GM21619 (cell line): ENCODE results near the gene KPTN.

Experiments used
- ATAC-seq: cut with Tn5 transposase; IDR thresholded peaks from one replicate; pipeline ENCODE4 v1.9.1; 2021; ENCODE audit not compliant: unreplicated experiment

Gene KPTN

GRCh38 chr19:47437500-47437899 lies 46.5 kb downstream of the KPTN start:
- ATAC-seq: no peak

DNA sequence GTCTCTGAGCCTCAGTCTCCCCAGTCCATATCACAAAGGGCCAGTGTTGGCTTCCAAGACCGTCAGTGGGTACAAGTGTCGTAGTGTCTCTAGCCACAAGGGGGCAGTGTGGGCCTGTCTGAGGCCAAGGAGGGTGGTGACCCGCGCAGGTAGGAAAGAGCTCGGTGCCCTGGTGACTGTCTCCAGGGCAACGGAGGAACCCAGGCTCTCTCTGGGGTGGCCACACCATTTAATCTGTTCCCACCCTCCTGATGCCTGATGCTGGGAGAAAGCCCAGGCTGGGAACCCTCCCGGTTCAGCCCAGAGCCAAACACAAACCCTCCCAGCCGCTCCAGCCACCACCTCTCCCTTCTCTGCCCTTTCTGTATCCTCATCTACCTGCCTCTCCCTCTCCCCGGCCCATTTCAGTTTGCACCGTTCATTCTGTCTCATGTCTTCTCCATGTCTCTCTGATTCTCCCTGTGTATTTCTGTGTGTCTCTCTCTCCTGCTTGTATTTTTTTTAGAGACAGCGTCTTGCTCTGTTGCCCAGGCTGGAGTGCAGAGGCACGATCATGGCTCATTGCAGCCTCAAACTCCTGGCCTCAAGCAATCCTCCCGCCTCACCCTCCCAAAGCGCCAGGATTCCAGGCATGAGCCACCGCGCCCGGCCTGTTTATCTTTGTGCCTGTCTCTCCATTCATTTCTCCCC lies 47.2 kb downstream of the KPTN start:
- no peak for ATAC-seq

DNA sequence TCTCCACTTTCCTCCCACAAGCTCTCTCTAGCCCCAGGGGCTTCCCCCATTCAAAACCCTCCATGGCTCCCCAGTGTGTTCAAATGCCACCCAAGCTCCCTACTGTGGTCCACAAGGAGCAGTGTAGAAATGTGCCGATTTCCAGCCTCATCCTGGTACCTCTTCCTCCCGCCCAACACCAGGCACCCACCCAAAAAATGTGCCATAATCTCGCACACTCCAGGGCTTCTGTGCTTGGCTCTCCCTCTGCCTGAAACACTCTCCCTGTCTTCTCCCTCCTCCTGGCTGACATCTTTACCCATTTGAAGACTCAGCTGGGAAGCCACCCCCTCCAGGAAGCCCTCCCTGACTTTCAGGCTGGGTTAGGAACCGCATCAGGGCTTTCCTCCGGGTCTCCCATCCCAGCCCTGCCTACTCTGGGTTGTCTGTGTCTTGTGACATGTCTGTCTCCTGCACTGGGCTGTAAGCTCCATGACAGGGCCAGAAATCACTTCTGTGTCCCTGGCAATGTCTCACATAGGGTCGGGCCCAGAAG lies 48.1 kb downstream of the KPTN start:
- ATAC-seq: no peak

DNA sequence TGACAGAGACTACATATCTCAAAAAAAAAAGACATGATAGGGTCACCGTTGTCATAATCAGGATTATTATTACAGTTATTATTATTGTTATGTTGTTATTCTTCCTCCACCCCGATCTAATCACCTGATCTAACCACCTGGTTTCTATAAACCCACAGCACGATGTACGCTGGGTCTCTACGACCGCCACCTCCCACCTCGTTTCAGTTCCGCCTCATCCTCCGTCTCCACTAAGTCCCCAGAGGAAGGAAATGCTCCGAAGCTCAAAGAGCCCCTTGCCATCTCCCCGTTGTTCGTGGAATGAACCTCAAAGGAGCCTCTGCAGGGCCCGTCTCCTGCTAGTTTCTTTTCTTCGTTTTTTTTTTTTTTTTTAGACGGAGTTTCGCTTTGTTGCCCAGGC lies 48.8 kb downstream of the KPTN start:
- no peak for ATAC-seq

DNA sequence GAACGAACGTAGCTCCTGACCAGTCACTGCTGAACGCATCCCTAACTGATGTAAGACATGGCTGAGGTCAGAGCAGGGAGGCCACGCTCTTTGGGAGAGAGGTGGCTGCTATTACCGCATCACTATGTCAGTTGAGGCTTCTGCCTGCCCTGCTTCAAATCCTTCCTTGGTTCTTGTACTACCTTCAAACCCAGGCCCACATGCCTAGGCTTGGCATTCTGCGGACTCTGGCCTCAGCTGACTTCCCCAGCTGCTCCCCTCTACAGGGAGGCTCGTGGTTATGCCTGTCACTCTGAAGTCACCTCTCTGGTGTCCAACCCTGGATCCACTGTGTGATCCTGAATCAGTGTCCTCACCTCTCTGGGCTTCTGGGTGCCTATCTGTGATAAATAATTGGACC lies 49.9 kb downstream of the KPTN start:
- ATAC-seq: no peak

DNA sequence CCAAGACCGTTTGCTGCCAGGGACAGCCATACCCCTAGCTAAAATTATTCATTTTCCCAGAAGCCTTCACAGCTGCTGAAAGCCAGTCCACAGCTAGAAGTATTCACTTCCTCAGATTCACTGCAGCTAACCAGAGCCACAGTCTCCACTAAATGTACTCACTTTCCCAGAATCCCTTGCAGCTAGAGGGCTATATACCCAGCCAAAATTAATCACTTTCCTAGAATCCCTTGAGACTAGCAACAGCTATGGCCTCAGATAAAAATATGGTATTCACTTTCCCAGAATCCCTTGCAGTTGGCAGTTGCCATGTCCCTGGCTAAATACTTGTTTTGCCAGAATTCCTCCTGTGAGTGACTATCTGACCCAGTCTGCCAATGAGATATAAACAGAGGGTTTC lies 50.9 kb downstream of the KPTN start:
- no peak for ATAC-seq

- ATAC-seq: no peak
These were observed 51.5 kb downstream of the KPTN start for GRCh38 chr19:47432499-47432898.

DNA sequence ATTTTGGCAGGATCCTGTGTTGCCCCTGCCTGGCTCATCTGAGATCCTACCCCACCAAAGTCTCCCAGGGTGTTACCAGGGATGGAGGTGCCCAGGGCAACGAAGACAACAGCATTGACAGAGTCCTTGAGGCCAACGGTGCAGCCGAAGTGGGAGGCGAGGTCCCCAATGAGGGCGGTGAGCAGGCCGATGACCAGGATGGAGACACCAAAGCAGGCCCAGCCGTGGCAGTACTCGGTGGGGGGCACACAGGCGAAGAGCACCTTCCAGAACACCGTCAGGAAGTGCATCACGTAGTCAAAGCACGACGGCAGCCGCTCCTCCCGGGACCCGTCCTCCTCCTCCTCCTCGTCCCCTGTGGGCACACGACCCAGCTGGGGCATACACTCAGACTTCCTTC lies 51.9 kb downstream of the KPTN start:
- ATAC-seq: no peak

DNA sequence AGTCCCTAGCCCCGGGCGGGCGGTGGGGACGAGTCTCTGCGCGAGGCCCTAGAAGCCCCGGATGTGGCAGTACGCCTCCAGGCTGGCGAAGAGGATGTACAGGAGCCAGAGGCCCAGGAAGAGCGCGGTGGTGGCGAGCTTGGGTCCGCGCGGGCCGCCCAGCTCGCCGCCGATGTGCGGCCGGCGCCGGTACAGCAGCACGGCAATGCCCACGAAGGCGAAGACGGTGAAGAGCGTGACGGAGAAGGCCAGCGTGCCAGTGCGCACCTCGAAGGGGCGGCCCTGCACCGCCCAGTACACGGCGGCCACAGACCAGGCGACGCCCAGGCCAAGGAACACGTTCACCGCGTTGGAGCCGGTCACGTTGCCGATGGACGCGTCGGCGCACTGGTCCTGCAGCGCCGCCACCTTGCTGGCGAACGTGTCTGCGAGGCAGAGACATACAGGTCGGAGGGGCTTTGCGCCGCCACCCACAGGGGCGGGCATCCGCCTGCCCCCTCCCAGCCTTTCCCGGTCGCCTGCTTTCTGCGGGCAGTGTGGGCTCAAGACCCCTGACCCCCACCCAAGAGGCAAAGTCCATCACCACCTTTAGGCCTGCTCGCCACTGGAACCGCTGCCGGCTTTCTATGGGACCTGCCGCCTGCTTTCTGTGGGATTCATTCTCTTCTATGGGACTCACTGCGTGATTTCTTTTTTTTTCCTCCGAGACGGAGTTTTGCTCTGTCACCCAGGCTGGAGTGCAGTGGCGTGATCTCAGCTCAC lies 53.8 kb downstream of the KPTN start:
- no peak for ATAC-seq

DNA sequence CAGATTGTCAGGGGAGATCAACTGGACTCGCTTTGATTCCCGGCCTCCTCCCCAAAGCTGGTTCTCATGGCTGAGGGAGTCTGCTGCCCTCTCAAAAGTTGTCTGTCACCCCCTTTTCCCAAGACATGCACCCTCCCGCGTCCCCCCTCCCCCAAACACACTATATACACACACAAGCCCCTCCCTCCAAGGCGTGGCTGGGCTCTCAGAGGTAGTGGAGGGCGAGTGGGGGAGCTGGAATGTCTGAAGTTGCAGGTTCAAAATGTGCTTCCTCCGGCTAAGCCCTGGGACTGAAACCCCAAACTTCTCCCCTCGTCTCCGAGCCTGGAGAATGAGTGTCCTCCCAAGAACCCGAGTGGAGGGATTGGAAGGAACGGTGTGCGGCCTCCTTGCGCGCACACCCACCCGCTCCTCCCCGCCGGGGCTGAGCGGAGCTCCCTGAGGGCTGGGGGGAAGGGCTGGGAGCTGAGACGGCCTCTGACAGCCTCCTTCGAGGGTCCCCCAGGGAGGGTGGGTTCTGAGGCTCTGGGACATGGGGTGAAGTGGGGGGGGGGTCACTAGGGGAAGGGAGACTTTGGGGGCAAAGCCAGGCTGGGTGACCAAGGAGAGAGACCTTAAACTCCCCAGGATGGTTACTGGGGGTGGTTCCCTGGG lies 54.8 kb downstream of the KPTN start:
- no peak for ATAC-seq

DNA sequence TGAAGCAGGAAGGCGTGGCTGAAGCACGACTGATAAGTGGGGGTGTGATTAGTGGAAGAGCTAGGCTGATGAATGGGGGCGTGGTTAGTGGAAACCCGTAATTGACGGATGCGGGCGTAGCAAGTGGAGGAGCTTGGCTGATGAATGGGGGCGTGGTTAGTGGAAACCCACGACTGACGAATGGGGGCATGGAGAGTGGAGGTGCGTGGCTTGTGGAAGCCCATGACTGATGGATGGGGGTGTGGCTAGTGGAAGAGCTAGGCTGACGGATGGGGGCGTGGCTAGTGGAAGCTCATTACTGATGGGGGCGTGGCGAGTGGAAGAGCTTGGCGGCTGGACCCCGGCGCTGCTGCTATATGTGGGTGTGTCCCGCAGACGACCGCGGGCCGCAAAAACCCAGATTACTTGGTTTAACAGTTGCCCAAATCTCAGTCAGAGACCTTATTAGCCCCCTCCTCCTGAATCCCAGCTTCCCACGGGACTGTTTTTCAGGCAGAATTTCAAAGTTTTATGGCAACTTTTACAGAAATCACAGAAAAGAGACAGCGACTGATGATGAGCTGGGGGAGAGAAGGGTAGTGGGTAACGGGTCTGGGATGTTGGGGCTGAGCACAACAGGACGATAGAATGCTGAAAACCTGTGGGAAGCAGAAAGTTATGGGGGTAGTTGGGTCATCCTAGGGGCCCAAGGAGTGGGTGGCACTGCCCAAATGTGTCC lies 55.7 kb downstream of the KPTN start:
- peak; percentile 50 for ATAC-seq

- ATAC-seq: no peak
These were observed 56.5 kb downstream of the KPTN start for GRCh38 chr19:47427241-47428176.
